ENCODE data around the gene PTP4A1. TPM values are rescaled to one million over a fixed set of nuclear protein-coding genes. Genes with fewer than 3 reads are reported as not detected.

The PTP4A1 gene
- total and polyA plus RNA-seq, 2 of the 13 experiments (the other 11 are each of a cell fraction or from before 2014, with no cell fraction given): 141 to 376 TPM

DNA sequence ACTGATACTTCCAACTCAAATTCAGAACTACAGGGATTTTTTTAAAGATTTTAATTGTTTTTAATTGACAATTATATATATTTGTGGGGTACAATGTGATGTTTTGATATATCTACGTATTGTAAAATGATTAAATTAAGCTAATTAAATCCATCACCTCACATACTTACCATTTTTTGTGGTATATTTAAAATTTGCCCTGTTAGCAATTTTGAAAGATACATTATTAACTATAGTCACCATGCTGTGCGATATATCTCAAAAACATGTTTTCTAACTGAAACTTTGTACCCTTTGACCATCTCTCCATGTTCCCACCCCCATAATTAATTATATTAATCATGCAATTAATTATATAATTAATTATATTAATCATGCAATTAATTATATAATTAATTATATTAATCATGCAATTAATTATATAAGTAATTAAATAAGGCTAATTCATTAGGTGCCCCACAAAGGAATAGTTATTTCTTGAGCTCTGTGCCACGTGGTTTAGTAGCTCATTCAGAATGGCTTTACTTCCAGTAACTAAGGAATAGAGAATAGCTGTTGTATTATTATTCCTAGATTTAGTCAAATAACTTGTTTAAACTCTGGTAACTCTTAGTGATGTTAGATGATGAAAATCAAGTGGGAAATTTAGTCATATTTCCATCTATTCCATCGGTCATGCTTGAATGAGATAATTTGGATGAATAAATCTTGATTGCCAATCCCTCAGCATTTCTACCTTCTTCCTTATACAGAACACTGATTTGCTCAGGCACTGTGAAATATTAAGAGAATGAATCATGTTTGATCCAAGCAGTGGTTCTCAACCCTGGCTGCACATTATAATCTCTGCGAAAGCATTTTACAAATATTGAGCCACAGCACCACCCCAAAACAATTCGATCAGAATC, 25.1 kb downstream of the PTP4A1 start:
- peak overlapping the region; percentile 70 for H3K9ac ChIP-seq (ENCODE audit: insufficient read depth, low read depth, low read length)
- H3K4me1 ChIP-seq (ENCODE audit: insufficient read depth, low read length): peaks cover 20% of the 10 kb centered on the region
- CTCF ChIA-PET (ENCODE audit: low intra/inter-chr PET ratio, low total read pairs): interaction anchor here (1.0 to 2.3 kb wide), 3 partner anchors 23 to 205 kb away, joined by 3 to 32 read pairs (median 5); no protein-coding TSS in a partner anchor
- 31% methylated on average over 6 of the region's 6 CpGs for WGBS (ENCODE audit: low lambda C conversion rate)
- intact Hi-C loops (cut with micrococcal nuclease; ENCODE audit: unreplicated experiment): loop anchor here (1.0 to 5.0 kb wide), 7 partner anchors 41 to 289 kb away; no protein-coding TSS in a partner anchor
- no peak overlapping the region for H3K27ac ChIP-seq (ENCODE audit: extremely low read length, insufficient read depth, low read length)
- no peaks in the 10 kb centered on the region for H3K36me3 ChIP-seq (replicated peaks in 1 of 2; ENCODE audit: control insufficient read depth in 1 of 2, insufficient read depth in 2 of 2, low read length in 2 of 2)
- POLR2A ChIA-PET: interaction anchor here (0.9 to 2.1 kb wide), 10 partner anchors 13 to 250 kb away, joined by 3 to 12 read pairs (median 7); partner anchors contain the start of gene PHF3
- peak overlapping the region; percentile 93 for H2AFZ ChIP-seq (ENCODE audit: low read length)
- no peak for FAIRE-seq
- in situ Hi-C loops (cut with HindIII; ENCODE audit: extremely low pct_ligation_motif_present, low pct_unique_long_range_greater_than_20kb): loop anchor here (5.0 kb wide), 1 partner anchor 165 kb away; no protein-coding TSS in a partner anchor
- H4K20me1 ChIP-seq (ENCODE audit: insufficient read depth, low read length): no peaks in the 10 kb centered on the region
- H3K27me3 ChIP-seq (ENCODE audit: control insufficient read depth in 1 of 2, insufficient read depth in 2 of 2, low read length in 2 of 2): no peaks in the 10 kb centered on the region; a peak in 1 of 5 replicates
- no peak for DNase-seq (ENCODE audit: low spot score)
- ATAC-seq: peak; percentile 46
- no peaks in the 10 kb centered on the region for H3K9me3 ChIP-seq (ENCODE audit: low read length)
- peak overlapping the region; percentile 97 for H3K4me2 ChIP-seq (ENCODE audit: low read depth, low read length)
- no TSS peak for BruUV-seq (replicated peaks)
- no peaks in the 10 kb centered on the region for H3K79me2 ChIP-seq (ENCODE audit: insufficient read depth, low read length)
- H3K4me3 ChIP-seq (replicated peaks in 1 of 3; ENCODE audit: insufficient read depth in 1 of 3, low read depth in 2 of 3, low read length in 3 of 3): peak overlapping the region; percentile 70 to 80 (median 73)
- TF ChIP-seq ZNF235 (CRISPR knock-in tag; IDR thresholded peaks at IDR 0.05; ENCODE audit: borderline replicate concordance): no peak
- no peak for TF ChIP-seq ZNF296 (CRISPR knock-in tag; conservative IDR thresholded peaks at IDR 0.05)
- no peak for TF ChIP-seq SALL2 (CRISPR knock-in tag; IDR thresholded peaks at IDR 0.05)
- TF ChIP-seq ZMYM2 (CRISPR knock-in tag; IDR thresholded peaks at IDR 0.05): no peak
- TF ChIP-seq SYNCRIP (IDR thresholded peaks at IDR 0.05; ENCODE audit: insufficient read depth, low read depth, low read length): no peak
- peak; percentile 79 to 91 for TF ChIP-seq MAFK (conservative IDR thresholded peaks at IDR 0.05 in 1 of 2, IDR thresholded peaks at IDR 0.05 in 1 of 2; ENCODE audit: low read length in 2 of 2)
- no peak for TF ChIP-seq ZSCAN20 (CRISPR knock-in tag; IDR thresholded peaks at IDR 0.05; ENCODE audit: borderline replicate concordance)
- TF ChIP-seq ZNF761 (CRISPR knock-in tag; conservative IDR thresholded peaks at IDR 0.05): no peak
- TF ChIP-seq ZMYM4 (CRISPR knock-in tag; IDR thresholded peaks at IDR 0.05): no peak
- TF ChIP-seq ZNF747 (CRISPR knock-in tag; IDR thresholded peaks at IDR 0.05; ENCODE audit: borderline replicate concordance): no peak
- TF ChIP-seq, protein P1, sequence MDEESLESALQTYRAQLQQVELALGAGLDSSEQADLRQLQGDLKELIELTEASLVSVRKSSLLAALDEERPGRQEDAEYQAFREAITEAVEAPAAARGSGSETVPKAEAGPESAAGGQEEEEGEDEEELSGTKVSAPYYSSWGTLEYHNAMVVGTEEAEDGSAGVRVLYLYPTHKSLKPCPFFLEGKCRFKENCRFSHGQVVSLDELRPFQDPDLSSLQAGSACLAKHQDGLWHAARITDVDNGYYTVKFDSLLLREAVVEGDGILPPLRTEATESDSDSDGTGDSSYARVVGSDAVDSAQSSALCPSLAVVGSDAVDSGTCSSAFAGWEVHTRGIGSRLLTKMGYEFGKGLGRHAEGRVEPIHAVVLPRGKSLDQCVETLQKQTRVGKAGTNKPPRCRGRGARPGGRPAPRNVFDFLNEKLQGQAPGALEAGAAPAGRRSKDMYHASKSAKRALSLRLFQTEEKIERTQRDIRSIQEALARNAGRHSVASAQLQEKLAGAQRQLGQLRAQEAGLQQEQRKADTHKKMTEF (CRISPR knock-in tag; IDR thresholded peaks at IDR 0.05): no peak
- TF ChIP-seq, protein P2, sequence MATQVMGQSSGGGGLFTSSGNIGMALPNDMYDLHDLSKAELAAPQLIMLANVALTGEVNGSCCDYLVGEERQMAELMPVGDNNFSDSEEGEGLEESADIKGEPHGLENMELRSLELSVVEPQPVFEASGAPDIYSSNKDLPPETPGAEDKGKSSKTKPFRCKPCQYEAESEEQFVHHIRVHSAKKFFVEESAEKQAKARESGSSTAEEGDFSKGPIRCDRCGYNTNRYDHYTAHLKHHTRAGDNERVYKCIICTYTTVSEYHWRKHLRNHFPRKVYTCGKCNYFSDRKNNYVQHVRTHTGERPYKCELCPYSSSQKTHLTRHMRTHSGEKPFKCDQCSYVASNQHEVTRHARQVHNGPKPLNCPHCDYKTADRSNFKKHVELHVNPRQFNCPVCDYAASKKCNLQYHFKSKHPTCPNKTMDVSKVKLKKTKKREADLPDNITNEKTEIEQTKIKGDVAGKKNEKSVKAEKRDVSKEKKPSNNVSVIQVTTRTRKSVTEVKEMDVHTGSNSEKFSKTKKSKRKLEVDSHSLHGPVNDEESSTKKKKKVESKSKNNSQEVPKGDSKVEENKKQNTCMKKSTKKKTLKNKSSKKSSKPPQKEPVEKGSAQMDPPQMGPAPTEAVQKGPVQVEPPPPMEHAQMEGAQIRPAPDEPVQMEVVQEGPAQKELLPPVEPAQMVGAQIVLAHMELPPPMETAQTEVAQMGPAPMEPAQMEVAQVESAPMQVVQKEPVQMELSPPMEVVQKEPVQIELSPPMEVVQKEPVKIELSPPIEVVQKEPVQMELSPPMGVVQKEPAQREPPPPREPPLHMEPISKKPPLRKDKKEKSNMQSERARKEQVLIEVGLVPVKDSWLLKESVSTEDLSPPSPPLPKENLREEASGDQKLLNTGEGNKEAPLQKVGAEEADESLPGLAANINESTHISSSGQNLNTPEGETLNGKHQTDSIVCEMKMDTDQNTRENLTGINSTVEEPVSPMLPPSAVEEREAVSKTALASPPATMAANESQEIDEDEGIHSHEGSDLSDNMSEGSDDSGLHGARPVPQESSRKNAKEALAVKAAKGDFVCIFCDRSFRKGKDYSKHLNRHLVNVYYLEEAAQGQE (IDR thresholded peaks at IDR 0.05; ENCODE audit: borderline replicate concordance in 1 of 2, low read depth in 1 of 2, low read length in 2 of 2): no peak
- no peak for TF ChIP-seq ZFAT (CRISPR knock-in tag; conservative IDR thresholded peaks at IDR 0.05)
- no peak for TF ChIP-seq ZNF792 (CRISPR knock-in tag; IDR thresholded peaks at IDR 0.05)
- TF ChIP-seq ZNF343 (CRISPR knock-in tag; IDR thresholded peaks at IDR 0.05): no peak
- TF ChIP-seq NPAS2 (CRISPR knock-in tag; IDR thresholded peaks at IDR 0.05; ENCODE audit: borderline replicate concordance): no peak
- TF ChIP-seq ZNF558 (CRISPR knock-in tag; IDR thresholded peaks at IDR 0.05; ENCODE audit: borderline replicate concordance): no peak
- no peak for TF ChIP-seq KDM6A (CRISPR knock-in tag; IDR thresholded peaks at IDR 0.05; ENCODE audit: low read depth)
